Vagina (tissue), 2 donors: ENCODE results near the gene KCNMB2. TPM values are rescaled to one million over a fixed set of nuclear protein-coding genes. Genes with fewer than 3 reads are reported as not detected.
"Not testable (repeated sequence)": the region's sequence is repeated elsewhere in the genome, so short reads cannot be mapped to it uniquely, and the experiment has no call there.

Experiments
- DNase-seq, 2 donors: peaks; one replicate each; pipeline ENCODE4 v3.0.0-alpha.2; 2017; ENCODE audit errors: extremely low spot score in 2 of 2
- H3K27ac ChIP-seq: fragments of 200-600 bp; sonication (generic); one replicate; pipeline ENCODE4 v1.5.1; 2019
- H3K27me3 ChIP-seq: fragments of 200-600 bp; sonication (generic); one replicate; pipeline ENCODE4 v1.5.1; 2019
- H3K36me3 ChIP-seq, 2 donors: fragments of 200-600 bp; sonication (generic); one replicate each; pipeline ENCODE4 v1.5.1; 2017 to 2019
- H3K4me1 ChIP-seq: fragments of 200-600 bp; sonication (generic); one replicate; pipeline ENCODE4 v1.5.1; 2019
- H3K4me3 ChIP-seq, 2 donors: fragments of 200-600 bp; sonication (generic); 1 replicate in 1 of 2; 2 replicates in 1 of 2; pipeline ENCODE4 v1.5.1; 2016 to 2019
- H3K9me3 ChIP-seq: fragments of 200-600 bp; sonication (generic); one replicate; pipeline ENCODE4 v1.5.1; 2019
- CTCF ChIP-seq, 3 experiments: fragments of 450-650 bp in 2 of 3; fragments of 200-600 bp in 1 of 3; sonication (generic) in 1 of 3; IDR thresholded peaks; one replicate each; pipeline ENCODE4 v1.5.1; 2017 to 2019; ENCODE audit warnings: antibody characterized with exemption in 3 of 3, mild to moderate bottlenecking in 2 of 3, moderate library complexity in 2 of 3
- POLR2A ChIP-seq, 2 donors: fragments of 450-650 bp; IDR thresholded peaks; one replicate each; pipeline ENCODE4 v1.6.1; 2017; ENCODE audit warnings: antibody characterized with exemption in 2 of 2, mild to moderate bottlenecking in 2 of 2, moderate library complexity in 2 of 2
- POLR2AphosphoS5 ChIP-seq, 2 donors: sonication (generic); formaldehyde crosslinking; IDR thresholded peaks; one replicate each; pipeline ENCODE4 v1.9.0; 2017; ENCODE audit warnings: antibody characterized with exemption in 2 of 2, mild to moderate bottlenecking in 2 of 2, low read depth in 1 of 2; ENCODE audit not compliant: insufficient read depth in 1 of 2
- intact Hi-C: fragments of 100-400 bp; cut with DNase I; formaldehyde crosslinking; loops from one replicate; pipeline ENCODE4 v1.15.1; 2023
- total RNA-seq: library from RNA; depleted of rRNA; stranded (reverse); fragments of >200 nt; gene quantifications from one replicate; pipeline ENCODE4 v1.2.3, GENCODE V29; 2016

Gene KCNMB2
- total RNA-seq, 1 donor from 2014 or later, result 1.5 TPM

- Histone ChIP-seq H3K27ac (no peak overlapping the region), H3K4me1 (no peaks in the 10 kb centered on the region), H3K36me3 (no peaks in the 10 kb centered on the region), H3K27me3 (no peaks in the 10 kb centered on the region), H3K4me3 (no peak overlapping the region), H3K9me3 (no peaks in the 10 kb centered on the region)
- TF ChIP-seq CTCF (IDR thresholded peaks at IDR 0.05) (no peak), POLR2A (IDR thresholded peaks at IDR 0.05) (no peak), POLR2AphosphoS5 (IDR thresholded peaks at IDR 0.05; ENCODE audit: insufficient read depth in 1 of 2, low read depth in 1 of 2) (no peak)
- intact Hi-C loops, result no loop called here
- no peak for DNase-seq
Observed at GRCh38 chr3:178850450-178851190, 314.4 kb downstream of the KCNMB2 start.

DNA sequence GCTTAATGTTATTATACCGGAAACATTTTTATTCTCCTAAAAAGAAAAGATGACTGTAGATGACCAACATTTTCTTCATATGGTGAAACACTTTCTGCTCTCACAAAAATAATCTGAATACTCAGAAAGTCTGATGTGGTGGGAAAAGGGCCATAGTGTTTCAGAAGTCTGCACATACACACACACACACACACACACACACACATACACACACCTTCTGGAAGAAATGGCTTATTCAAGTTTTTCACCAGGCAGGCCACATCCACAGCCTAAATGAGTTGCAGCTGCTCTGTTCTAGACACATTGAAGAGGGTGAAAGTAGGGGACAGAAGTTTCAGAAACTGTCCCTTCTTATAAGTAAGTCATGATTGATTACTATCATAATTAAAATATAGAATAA, 315.3 kb downstream of the KCNMB2 start:
- H3K36me3 ChIP-seq, result no peaks in the 10 kb centered on the region
- no peaks in the 10 kb centered on the region for H3K4me1 ChIP-seq
- H3K27ac ChIP-seq, result no peak overlapping the region
- no peak overlapping the region for H3K4me3 ChIP-seq
- TF ChIP-seq POLR2AphosphoS5 (IDR thresholded peaks at IDR 0.05; ENCODE audit: insufficient read depth in 1 of 2, low read depth in 1 of 2), result no peak
- TF ChIP-seq CTCF (IDR thresholded peaks at IDR 0.05), result no peak
- TF ChIP-seq POLR2A (IDR thresholded peaks at IDR 0.05), result no peak
- no peaks in the 10 kb centered on the region for H3K9me3 ChIP-seq
- intact Hi-C loops, result no loop called here
- H3K27me3 ChIP-seq, result no peaks in the 10 kb centered on the region
- no peak for DNase-seq

GRCh38 chr3:178856804-178857203, 320.6 kb downstream of the KCNMB2 start:
- Histone ChIP-seq H3K27me3 (no peaks in the 10 kb centered on the region), H3K9me3 (no peaks in the 10 kb centered on the region), H3K27ac (no peak overlapping the region), H3K4me3 (no peak overlapping the region), H3K4me1 (no peaks in the 10 kb centered on the region), H3K36me3 (no peaks in the 10 kb centered on the region)
- no peak for DNase-seq
- TF ChIP-seq POLR2AphosphoS5 (IDR thresholded peaks at IDR 0.05; ENCODE audit: insufficient read depth in 1 of 2, low read depth in 1 of 2) (no peak), CTCF (IDR thresholded peaks at IDR 0.05) (no peak), POLR2A (IDR thresholded peaks at IDR 0.05) (no peak)
- intact Hi-C loops, result no loop called here

DNA sequence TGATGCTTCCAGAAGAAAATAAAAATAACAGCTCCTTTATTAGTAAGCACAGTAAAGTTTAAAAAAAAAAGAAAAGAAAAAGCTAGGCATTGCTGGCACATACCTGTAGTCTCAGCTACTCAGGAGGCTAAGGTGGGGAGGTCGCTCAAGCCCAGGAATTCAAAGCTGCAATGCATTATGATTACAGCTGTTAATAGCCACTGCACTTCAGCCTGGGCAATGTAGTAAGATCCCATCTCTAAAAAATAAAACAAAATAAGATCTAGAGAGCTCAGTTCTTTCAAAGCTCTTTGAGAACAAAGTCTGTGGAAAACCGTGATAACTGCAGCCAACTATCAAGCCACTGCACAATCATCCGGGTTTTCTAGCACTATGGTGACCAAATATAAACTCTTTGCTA, 323.1 kb downstream of the KCNMB2 start:
- H3K27me3 ChIP-seq, result no peaks in the 10 kb centered on the region
- no peak for TF ChIP-seq POLR2A (IDR thresholded peaks at IDR 0.05)
- TF ChIP-seq POLR2AphosphoS5 (IDR thresholded peaks at IDR 0.05; ENCODE audit: insufficient read depth in 1 of 2, low read depth in 1 of 2), result no peak
- TF ChIP-seq CTCF (IDR thresholded peaks at IDR 0.05), result no peak
- H3K4me1 ChIP-seq, result no peaks in the 10 kb centered on the region
- intact Hi-C loops, result no loop called here
- H3K27ac ChIP-seq, result no peak overlapping the region
- no peaks in the 10 kb centered on the region for H3K36me3 ChIP-seq
- no peak overlapping the region for H3K4me3 ChIP-seq
- H3K9me3 ChIP-seq, result no peaks in the 10 kb centered on the region
- DNase-seq, result no peak

- H3K27ac ChIP-seq, H3K36me3 ChIP-seq, H3K4me3 ChIP-seq, H3K9me3 ChIP-seq, DNase-seq, intact Hi-C loops, H3K27me3 ChIP-seq, H3K4me1 ChIP-seq: not testable (repeated sequence)
Observed at GRCh38 chr3:178859900-178860436, 323.7 kb downstream of the KCNMB2 start.
